GM23338 (cell line): ENCODE measurements around the gene CTNNA3. TPM values are rescaled to one million over a fixed set of nuclear protein-coding genes. Genes with fewer than 3 reads are reported as not detected.

Source experiments
- ATAC-seq: fragments of 200-7000 bp; cut with Tn5 transposase; 3 replicates; pipeline ENCODE4 v1.9.1; 2020
- DNase-seq: peaks from one replicate; pipeline ENCODE4 v3.0.0-alpha.2; 2015; ENCODE audit warnings: low spot score
- H2AFZ ChIP-seq: fragments of 200-600 bp; sonication (generic); 2 replicates; pipeline ENCODE4 v1.8.0; 2016; ENCODE audit warnings: antibody characterized with exemption, mild to moderate bottlenecking, moderate library complexity
- H3F3A ChIP-seq: fragments of 200-600 bp; sonication (generic); replicated peaks from 2 replicates; pipeline ENCODE4 v1.8.0; 2017; ENCODE audit warnings: antibody characterized with exemption, mixed run types, low read depth
- H3K27ac ChIP-seq: fragments of 200-600 bp; sonication (generic); 2 replicates; pipeline ENCODE4 v1.6.1; 2016; ENCODE audit warnings: low read depth
- H3K27me3 ChIP-seq: fragments of 200-600 bp; sonication (generic); 2 replicates; pipeline ENCODE4 v1.8.0; 2016; ENCODE audit warnings: mild to moderate bottlenecking, mixed run types, moderate library complexity; ENCODE audit not compliant: insufficient read depth
- H3K36me3 ChIP-seq: fragments of 200-600 bp; sonication (generic); 2 replicates; pipeline ENCODE4 v1.8.0; 2016; ENCODE audit warnings: mild to moderate bottlenecking; ENCODE audit not compliant: insufficient read depth
- H3K4me1 ChIP-seq: fragments of 200-600 bp; sonication (generic); 2 replicates; pipeline ENCODE4 v1.8.0; 2016; ENCODE audit warnings: mild to moderate bottlenecking, moderate library complexity; ENCODE audit not compliant: insufficient read depth
- H3K4me2 ChIP-seq: fragments of 200-600 bp; sonication (generic); 2 replicates; pipeline ENCODE4 v1.7.1; 2017; ENCODE audit warnings: mixed run types
- H3K4me3 ChIP-seq: fragments of 200-600 bp; sonication (generic); 2 replicates; pipeline ENCODE4 v1.6.1; 2016; ENCODE audit warnings: mixed run types
- H3K79me2 ChIP-seq: fragments of 200-600 bp; sonication (generic); replicated peaks from 2 replicates; pipeline ENCODE4 v1.8.0; 2017; ENCODE audit warnings: mild to moderate bottlenecking; ENCODE audit not compliant: insufficient read depth
- H3K9me2 ChIP-seq: fragments of 200-600 bp; sonication (generic); 2 replicates; pipeline ENCODE4 v1.8.0; 2017; ENCODE audit not compliant: insufficient read depth
- H4K20me1 ChIP-seq: fragments of 200-600 bp; sonication (generic); replicated peaks from 2 replicates; pipeline ENCODE4 v1.8.0; 2017; ENCODE audit warnings: mild to moderate bottlenecking; ENCODE audit not compliant: insufficient read depth
- H3K27ac Mint-ChIP-seq: 2 replicates; pipeline ENCODE4 v1.8.0; 2020; ENCODE audit warnings: inconsistent platforms, mild to moderate bottlenecking, moderate library complexity, mixed read lengths
- H3K27me3 Mint-ChIP-seq: 3 replicates; pipeline ENCODE4 v1.8.0; 2022; ENCODE audit warnings: low read depth, mild to moderate bottlenecking, moderate library complexity, mixed read lengths, inconsistent platforms; ENCODE audit not compliant: insufficient read depth, poor library complexity
- H3K36me3 Mint-ChIP-seq: 3 replicates; pipeline ENCODE4 v1.8.0; 2021; ENCODE audit warnings: low read depth, mild to moderate bottlenecking, inconsistent platforms, moderate library complexity, mixed read lengths
- H3K4me1 Mint-ChIP-seq: 3 replicates; pipeline ENCODE4 v1.8.0; 2020; ENCODE audit warnings: mild to moderate bottlenecking, inconsistent platforms, mixed read lengths
- H3K4me3 Mint-ChIP-seq: 3 replicates; pipeline ENCODE4 v1.8.0; 2021; ENCODE audit warnings: moderate library complexity, mild to moderate bottlenecking, inconsistent platforms, mixed read lengths
- H3K9me3 Mint-ChIP-seq: 3 replicates; pipeline ENCODE4 v1.8.0; 2020; ENCODE audit warnings: moderate library complexity, mild to moderate bottlenecking, inconsistent platforms, mixed read lengths
- CREB1 ChIP-seq: fragments of 250-450 bp; sonication (Bioruptor Pico); IDR thresholded peaks from 2 replicates; pipeline ENCODE4 v1.5.0; 2020; ENCODE audit warnings: low read depth, mild to moderate bottlenecking, moderate library complexity
- EZH2 ChIP-seq: fragments of 200-600 bp; sonication (generic); IDR thresholded peaks from one replicate; pipeline ENCODE4 v1.8.0; 2017; ENCODE audit warnings: antibody characterized with exemption, mild to moderate bottlenecking, low read depth; ENCODE audit not compliant: unreplicated experiment
- EZH2phosphoT487 ChIP-seq: fragments of 200-600 bp; sonication (generic); IDR thresholded peaks from one replicate; pipeline ENCODE4 v1.8.1; 2018; ENCODE audit warnings: antibody characterized with exemption; ENCODE audit not compliant: unreplicated experiment
- JUNB ChIP-seq: IDR thresholded peaks from one replicate; pipeline ENCODE4 v1.6.1; 2016; ENCODE audit warnings: antibody characterized with exemption; ENCODE audit not compliant: unreplicated experiment
- POLR2AphosphoS5 ChIP-seq: IDR thresholded peaks from 2 replicates; pipeline ENCODE4 v1.6.1; 2016; ENCODE audit warnings: antibody characterized with exemption, low read depth
- STAT1 ChIP-seq: IDR thresholded peaks from one replicate; pipeline ENCODE4 v1.6.1; 2016; ENCODE audit warnings: antibody characterized with exemption; ENCODE audit not compliant: unreplicated experiment
- ZNF114 ChIP-seq: fragments of 250-450 bp; sonication (Bioruptor Pico); IDR thresholded peaks from 2 replicates; pipeline ENCODE4 v1.5.0; 2020; ENCODE audit warnings: mild to moderate bottlenecking, moderate library complexity
- ZNF331 ChIP-seq: fragments of 250-450 bp; sonication (Bioruptor Pico); IDR thresholded peaks from 2 replicates; pipeline ENCODE4 v1.5.0; 2020; ENCODE audit warnings: low read depth, mild to moderate bottlenecking, moderate library complexity
- polyA plus RNA-seq: library from polyadenylated mRNA; unstranded; fragments of >200 nt; fragmentation: Nextera tagmentation; extraction: Ambion mirVana; gene quantifications from 2 replicates; pipeline ENCODE4 v1.2.1, GENCODE V29; 2016
- total RNA-seq: library from RNA; depleted of rRNA; stranded (reverse); fragments of >200 nt; shearing (Covaris generic); gene quantifications from 2 replicates; pipeline ENCODE4 v1.2.3, GENCODE V29; 2014
- TF ChIP-seq, protein P1 (sequence below): IDR thresholded peaks from one replicate; pipeline ENCODE4 v1.6.1; 2018; ENCODE audit warnings: antibody characterized with exemption; ENCODE audit not compliant: unreplicated experiment
- TF ChIP-seq, protein P2 (sequence below): fragments of 250-450 bp; sonication (Bioruptor Pico); IDR thresholded peaks from 2 replicates; pipeline ENCODE4 v1.5.0; 2020; ENCODE audit warnings: mild to moderate bottlenecking, moderate library complexity

CTNNA3 gene
- total and polyA plus RNA-seq, 2 experiments from 2014 or later, result 0.71 to 3.3 TPM

DNA sequence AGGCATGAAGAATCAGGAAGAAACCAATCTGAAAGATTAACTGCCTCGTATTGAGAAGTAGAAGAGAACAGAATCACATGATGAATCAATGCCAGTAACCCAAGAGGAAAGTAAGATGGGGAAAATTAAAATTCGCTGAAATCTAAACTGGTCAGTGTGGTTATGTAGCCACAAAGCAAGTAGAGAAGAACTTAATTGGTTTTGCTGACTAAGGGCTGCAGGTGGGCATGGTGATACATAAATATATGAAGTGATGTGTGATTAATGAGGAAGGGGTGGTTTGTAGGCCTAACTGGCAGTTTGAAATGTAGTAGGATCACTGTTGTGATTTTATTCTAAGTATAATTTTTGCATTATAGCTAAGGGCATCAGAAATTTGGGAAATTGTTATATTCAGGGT lies 853.6 kb downstream of the CTNNA3 start:
- no peak overlapping the region for H3K4me2 ChIP-seq
- TF ChIP-seq, protein P1, sequence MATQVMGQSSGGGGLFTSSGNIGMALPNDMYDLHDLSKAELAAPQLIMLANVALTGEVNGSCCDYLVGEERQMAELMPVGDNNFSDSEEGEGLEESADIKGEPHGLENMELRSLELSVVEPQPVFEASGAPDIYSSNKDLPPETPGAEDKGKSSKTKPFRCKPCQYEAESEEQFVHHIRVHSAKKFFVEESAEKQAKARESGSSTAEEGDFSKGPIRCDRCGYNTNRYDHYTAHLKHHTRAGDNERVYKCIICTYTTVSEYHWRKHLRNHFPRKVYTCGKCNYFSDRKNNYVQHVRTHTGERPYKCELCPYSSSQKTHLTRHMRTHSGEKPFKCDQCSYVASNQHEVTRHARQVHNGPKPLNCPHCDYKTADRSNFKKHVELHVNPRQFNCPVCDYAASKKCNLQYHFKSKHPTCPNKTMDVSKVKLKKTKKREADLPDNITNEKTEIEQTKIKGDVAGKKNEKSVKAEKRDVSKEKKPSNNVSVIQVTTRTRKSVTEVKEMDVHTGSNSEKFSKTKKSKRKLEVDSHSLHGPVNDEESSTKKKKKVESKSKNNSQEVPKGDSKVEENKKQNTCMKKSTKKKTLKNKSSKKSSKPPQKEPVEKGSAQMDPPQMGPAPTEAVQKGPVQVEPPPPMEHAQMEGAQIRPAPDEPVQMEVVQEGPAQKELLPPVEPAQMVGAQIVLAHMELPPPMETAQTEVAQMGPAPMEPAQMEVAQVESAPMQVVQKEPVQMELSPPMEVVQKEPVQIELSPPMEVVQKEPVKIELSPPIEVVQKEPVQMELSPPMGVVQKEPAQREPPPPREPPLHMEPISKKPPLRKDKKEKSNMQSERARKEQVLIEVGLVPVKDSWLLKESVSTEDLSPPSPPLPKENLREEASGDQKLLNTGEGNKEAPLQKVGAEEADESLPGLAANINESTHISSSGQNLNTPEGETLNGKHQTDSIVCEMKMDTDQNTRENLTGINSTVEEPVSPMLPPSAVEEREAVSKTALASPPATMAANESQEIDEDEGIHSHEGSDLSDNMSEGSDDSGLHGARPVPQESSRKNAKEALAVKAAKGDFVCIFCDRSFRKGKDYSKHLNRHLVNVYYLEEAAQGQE, result no peak
- no peak for TF ChIP-seq ZNF331
- TF ChIP-seq JUNB, result no peak
- no peak for TF ChIP-seq EZH2phosphoT487
- TF ChIP-seq STAT1, result no peak
- TF ChIP-seq, protein P2, sequence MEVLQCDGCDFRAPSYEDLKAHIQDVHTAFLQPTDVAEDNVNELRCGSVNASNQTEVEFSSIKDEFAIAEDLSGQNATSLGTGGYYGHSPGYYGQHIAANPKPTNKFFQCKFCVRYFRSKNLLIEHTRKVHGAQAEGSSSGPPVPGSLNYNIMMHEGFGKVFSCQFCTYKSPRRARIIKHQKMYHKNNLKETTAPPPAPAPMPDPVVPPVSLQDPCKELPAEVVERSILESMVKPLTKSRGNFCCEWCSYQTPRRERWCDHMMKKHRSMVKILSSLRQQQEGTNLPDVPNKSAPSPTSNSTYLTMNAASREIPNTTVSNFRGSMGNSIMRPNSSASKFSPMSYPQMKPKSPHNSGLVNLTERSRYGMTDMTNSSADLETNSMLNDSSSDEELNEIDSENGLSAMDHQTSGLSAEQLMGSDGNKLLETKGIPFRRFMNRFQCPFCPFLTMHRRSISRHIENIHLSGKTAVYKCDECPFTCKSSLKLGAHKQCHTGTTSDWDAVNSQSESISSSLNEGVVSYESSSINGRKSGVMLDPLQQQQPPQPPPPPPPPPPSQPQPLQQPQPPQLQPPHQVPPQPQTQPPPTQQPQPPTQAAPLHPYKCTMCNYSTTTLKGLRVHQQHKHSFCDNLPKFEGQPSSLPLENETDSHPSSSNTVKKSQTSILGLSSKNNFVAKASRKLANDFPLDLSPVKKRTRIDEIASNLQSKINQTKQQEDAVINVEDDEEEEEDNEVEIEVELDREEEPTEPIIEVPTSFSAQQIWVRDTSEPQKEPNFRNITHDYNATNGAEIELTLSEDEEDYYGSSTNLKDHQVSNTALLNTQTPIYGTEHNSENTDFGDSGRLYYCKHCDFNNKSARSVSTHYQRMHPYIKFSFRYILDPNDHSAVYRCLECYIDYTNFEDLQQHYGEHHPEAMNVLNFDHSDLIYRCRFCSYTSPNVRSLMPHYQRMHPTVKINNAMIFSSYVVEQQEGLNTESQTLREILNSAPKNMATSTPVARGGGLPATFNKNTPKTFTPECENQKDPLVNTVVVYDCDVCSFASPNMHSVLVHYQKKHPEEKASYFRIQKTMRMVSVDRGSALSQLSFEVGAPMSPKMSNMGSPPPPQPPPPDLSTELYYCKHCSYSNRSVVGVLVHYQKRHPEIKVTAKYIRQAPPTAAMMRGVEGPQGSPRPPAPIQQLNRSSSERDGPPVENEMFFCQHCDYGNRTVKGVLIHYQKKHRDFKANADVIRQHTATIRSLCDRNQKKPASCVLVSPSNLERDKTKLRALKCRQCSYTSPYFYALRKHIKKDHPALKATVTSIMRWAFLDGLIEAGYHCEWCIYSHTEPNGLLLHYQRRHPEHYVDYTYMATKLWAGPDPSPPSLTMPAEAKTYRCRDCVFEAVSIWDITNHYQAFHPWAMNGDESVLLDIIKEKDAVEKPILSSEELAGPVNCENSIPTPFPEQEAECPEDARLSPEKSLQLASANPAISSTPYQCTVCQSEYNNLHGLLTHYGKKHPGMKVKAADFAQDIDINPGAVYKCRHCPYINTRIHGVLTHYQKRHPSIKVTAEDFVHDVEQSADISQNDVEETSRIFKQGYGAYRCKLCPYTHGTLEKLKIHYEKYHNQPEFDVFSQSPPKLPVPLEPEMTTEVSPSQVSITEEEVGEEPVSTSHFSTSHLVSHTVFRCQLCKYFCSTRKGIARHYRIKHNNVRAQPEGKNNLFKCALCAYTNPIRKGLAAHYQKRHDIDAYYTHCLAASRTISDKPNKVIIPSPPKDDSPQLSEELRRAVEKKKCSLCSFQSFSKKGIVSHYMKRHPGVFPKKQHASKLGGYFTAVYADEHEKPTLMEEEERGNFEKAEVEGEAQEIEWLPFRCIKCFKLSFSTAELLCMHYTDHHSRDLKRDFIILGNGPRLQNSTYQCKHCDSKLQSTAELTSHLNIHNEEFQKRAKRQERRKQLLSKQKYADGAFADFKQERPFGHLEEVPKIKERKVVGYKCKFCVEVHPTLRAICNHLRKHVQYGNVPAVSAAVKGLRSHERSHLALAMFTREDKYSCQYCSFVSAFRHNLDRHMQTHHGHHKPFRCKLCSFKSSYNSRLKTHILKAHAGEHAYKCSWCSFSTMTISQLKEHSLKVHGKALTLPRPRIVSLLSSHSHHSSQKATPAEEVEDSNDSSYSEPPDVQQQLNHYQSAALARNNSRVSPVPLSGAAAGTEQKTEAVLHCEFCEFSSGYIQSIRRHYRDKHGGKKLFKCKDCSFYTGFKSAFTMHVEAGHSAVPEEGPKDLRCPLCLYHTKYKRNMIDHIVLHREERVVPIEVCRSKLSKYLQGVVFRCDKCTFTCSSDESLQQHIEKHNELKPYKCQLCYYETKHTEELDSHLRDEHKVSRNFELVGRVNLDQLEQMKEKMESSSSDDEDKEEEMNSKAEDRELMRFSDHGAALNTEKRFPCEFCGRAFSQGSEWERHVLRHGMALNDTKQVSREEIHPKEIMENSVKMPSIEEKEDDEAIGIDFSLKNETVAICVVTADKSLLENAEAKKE, result no peak
- TF ChIP-seq CREB1 (CRISPR knock-in tag), result no peak
- TF ChIP-seq EZH2, result no peak
- no peak for TF ChIP-seq ZNF114 (CRISPR knock-in tag)
- TF ChIP-seq POLR2AphosphoS5, result no peak
- DNase-seq, result no peak
- no peak overlapping the region for H2AFZ ChIP-seq
- no peaks in the 10 kb centered on the region for H3K27me3 ChIP-seq
- H3K4me3 Mint-ChIP-seq, result no peak overlapping the region
- no peak overlapping the region for H3K27ac Mint-ChIP-seq
- H3K9me3 Mint-ChIP-seq, result no peaks in the 10 kb centered on the region
- no peak overlapping the region for H3K4me3 ChIP-seq
- H3K36me3 ChIP-seq, result no peaks in the 10 kb centered on the region
- H3K9me2 ChIP-seq, result no peaks in the 10 kb centered on the region
- no peaks in the 10 kb centered on the region for H3K79me2 ChIP-seq
- H3K4me1 ChIP-seq, result peaks cover 9% of the 10 kb centered on the region
- no peak for ATAC-seq
- no peaks in the 10 kb centered on the region for H4K20me1 ChIP-seq
- no peaks in the 10 kb centered on the region for H3K27me3 Mint-ChIP-seq
- no peaks in the 10 kb centered on the region for H3F3A ChIP-seq
- H3K4me1 Mint-ChIP-seq, result peaks cover 10% of the 10 kb centered on the region; the same call in 2 of the 3 replicates
- no peak overlapping the region for H3K27ac ChIP-seq
- no peaks in the 10 kb centered on the region for H3K36me3 Mint-ChIP-seq
